HG02970 (cell line): ENCODE results near the gene MIB1.
A peak's percentile ranks its signal among the peaks of the same experiment; 100 is the strongest.
"Not testable (repeated sequence)": the region's sequence is repeated elsewhere in the genome, so short reads cannot be mapped to it uniquely, and the experiment has no call there.

Experiments used
- ATAC-seq: cut with Tn5 transposase; IDR thresholded peaks from one replicate; pipeline ENCODE4 v1.9.1; 2021; ENCODE audit warnings: mild to moderate bottlenecking, moderate library complexity, moderate number of reproducible peaks; ENCODE audit not compliant: unreplicated experiment, low FRiP score

Gene MIB1

DNA sequence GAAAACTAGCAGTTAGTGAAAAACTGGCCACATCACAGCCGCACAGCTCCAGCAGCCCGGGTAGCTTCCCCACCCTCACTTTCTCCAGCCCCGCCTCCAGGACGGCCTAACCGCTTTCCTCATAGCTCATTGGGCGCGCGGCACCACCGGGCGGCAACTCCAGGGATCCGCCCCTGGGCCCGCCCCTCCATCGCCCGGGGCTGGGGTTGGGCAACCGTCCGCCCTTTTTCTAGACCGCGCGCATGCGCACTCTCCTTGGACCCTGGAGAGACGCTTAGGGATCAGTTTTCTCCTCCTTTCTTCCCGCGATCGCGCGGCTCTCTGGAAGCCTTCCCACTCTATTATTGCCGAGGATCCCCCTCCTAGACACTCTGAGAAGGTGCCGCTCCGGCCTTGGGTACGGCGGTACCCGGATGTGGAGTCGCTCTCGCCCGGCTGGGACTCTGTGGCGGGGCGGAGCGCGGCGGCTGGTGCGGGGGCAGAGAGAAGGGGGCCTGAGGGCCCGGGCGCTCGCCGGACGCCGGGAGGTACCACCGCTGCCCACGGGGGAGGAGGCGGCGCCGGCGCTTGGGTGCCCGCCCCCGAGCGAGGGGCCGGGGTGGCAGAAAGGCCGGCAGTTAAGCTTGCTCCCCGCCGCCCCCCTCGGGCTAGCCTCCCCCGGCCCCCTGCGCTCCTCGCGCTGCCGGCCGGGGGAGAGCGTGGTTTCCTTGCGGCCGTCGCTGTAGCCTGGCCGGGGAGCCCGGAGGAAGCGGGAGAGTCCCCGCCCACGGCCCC lies at the start of gene MIB1:
TSS of gene MIB1 (plus strand) at position 255 of the 774 bp plus-strand sequence. CDS start 792 bp downstream, outside the sequence.
- peak; percentile 97 for ATAC-seq

- ATAC-seq = no peak
Observed at GRCh38 chr18:21693322-21693721, 47.3 kb upstream of the MIB1 start.

DNA sequence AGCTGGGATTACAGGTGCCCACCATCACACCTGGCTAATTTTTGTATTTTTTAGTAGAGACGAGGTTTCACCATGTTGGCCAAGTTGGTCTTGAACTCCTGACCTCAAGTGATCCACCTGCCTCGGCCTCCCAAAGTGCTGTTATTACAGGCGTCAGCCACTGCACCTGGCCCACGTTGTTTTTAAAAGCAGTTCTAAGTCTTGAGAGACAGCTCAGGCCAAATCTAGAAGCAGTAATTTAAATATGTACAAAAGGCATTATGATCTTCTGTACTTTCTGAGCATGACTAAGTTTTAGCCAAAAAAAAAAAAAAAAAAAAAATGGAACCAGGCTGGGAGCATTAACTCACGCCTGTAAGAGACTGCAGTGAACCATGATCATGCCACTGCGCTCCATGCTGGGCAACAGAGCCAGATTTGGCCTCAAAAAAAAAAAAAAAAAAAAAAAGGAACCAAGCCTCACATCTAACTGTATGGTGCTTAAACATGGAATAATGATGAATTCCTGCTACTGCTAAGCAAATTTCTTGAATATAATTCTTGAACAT lies 40.0 kb upstream of the MIB1 start:
- ATAC-seq = no peak

- no peak for ATAC-seq
Observed at GRCh38 chr18:21701621-21702020, 39.0 kb upstream of the MIB1 start.

DNA sequence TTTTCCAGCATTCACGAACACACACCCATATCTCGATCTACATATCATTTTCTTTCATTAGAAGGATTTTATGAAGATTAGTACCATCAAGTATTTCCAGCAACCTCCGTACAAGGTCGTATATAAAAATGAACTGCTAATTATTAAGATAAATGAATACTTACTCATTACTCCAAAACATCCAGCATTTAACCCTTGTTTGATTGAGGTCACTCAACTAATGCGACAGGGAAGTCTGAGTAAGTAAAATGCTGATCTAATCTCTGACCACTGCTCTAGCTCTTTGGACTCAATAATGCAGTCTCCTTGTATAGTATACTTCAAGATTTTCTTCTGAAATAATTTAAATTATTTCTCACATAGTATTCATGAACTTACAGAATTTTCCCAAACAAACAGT lies 38.0 kb upstream of the MIB1 start:
- no peak for ATAC-seq

- ATAC-seq = no peak
Observed at GRCh38 chr18:21703241-21703820, 37.3 kb upstream of the MIB1 start.

DNA sequence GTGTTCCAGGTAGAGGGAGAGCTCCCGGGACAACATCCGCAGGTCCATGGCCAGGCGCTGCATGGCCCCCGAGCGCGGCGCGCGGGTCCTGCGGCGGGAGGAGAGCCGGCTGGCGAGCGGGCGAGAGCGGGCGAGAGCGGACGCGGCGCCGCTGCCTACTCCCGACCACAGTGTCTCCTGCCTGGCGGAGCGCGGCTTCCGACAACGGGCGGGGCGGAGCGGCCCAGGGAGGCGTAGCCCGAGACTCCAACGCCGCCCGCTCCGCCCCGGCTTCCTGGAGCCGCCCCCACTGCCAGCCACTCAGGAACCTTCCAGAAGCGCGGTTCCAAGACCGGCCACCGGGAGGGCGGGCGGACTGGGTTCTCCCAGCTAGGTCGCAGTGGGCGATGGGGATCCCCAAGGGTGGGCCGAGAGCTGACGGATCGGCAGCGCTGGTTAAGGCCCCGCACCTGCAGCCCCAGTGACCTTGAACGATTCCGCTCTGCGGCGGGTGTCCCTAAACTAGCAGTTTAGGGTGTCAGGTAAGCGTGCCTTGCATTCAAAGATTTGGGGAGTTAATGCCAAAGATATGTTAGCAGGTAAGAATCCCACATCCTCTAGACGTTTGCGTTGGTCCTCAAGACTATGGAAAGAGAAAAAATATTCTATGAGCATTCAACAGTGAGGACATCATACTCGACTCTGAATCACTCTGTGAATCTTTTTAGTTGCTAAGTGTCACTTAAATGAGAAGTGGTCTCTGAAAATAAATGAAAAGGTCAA lies 35.8 kb upstream of the MIB1 start, which contains the start of gene ABHD3:
TSS of gene ABHD3 (minus strand) at position 172 of the 762 bp plus-strand sequence. CDS start at position 63, 109 bp downstream.
- ATAC-seq = peak; percentile 96

- no peak for ATAC-seq
Observed at GRCh38 chr18:21706386-21706865, 34.2 kb upstream of the MIB1 start.

DNA sequence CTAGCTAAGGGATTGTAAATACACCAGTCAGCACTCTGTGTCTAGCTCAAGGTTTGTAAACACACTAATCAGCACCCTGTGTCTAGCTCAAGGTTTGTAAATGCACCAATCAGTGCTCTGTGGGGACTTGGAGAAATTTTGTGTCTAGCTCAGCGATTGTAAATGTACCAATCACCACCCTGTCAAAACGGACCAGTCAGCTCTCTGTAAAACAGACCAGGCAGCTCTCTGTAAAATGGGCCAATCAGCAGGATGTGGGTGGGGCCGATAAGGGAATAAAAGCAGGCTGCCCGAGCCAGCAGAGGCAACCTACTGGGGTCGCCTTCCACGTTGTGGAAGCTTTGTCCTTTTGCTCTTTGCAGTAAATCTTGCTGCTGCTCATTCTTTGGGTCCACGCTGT lies 33.5 kb upstream of the MIB1 start:
- not testable (repeated sequence) for ATAC-seq

DNA sequence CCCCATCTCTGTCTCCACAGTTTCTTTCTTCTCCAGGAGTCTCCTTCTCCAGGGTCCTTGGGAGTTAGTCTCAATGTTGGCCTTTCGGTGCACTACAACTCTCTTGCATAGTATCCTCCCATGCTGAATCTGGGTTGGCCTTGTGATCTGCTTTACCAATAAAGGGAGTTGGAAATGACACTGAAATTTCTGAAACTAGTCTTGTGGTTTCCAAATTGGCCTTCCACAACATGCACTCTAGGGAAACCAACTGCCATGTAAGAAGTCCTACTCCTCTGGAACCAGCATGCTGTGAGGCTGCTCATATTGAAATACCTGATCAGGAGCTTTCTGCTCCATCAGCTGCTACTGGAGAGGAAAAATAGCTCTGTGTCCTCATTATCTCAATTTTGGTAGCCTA lies 26.1 kb upstream of the MIB1 start:
- no peak for ATAC-seq

DNA sequence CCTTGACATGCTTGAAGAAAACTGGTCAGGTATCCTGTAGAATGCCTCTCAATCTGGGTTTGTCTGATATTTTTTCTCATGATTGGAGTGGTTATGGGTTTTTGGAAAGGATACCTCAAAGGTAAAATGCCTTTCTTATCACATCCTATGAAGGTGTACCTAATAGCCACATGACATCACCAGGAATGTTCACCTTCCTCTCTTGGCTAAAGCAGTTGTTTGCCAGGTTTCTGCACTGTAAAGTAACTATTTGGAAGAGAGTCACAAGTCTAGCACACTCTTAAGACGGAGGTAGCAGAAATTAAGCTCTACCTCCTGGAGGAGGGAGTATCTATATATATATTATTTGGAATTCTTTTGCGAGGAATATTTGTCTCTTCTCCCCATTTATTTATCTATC lies 17.9 kb upstream of the MIB1 start:
- no peak for ATAC-seq

DNA sequence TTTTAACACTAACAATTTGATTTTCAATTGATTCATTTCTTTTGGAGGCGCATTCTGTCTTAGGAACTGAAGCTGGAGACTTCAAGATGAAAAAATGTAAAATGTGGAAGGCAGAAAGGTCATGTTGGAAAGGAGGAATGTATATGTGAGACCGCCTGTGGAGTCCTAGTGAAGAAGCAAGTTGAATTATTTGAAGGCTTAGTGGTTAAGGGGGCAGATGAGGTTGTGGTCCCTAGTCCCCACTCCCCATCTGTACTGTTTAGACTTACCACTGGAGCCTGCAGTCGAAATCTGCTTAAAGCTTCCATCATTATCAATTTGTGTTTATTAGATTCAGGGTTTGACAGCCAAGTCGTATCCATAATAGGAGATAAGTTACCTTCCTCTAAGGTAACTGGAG lies 15.4 kb upstream of the MIB1 start:
- no peak for ATAC-seq

- no peak for ATAC-seq
Observed at GRCh38 chr18:21727702-21728101, 12.9 kb upstream of the MIB1 start.

DNA sequence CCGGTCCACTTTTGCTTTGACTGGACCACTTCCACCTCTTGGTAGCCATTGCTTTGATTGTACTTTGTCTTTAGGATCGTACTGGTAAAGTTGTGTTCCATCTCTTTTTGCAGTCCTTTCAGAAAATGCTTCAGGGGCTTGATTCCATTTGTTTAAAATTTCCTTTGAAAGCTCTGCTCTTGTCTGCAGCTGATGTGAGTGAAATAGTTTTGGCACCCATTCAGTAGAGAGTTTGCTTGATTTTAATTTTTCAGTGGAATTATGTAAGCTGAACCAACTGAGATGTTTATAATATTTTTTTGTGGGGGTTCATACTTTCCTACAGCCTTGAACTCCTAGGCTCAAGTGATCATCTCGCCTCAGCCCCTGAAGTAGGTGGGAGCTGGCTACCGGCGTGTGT lies 7.6 kb upstream of the MIB1 start:
- no peak for ATAC-seq

GRCh38 chr18:21735452-21736015 lies 5.1 kb upstream of the MIB1 start:
- ATAC-seq = no peak

DNA sequence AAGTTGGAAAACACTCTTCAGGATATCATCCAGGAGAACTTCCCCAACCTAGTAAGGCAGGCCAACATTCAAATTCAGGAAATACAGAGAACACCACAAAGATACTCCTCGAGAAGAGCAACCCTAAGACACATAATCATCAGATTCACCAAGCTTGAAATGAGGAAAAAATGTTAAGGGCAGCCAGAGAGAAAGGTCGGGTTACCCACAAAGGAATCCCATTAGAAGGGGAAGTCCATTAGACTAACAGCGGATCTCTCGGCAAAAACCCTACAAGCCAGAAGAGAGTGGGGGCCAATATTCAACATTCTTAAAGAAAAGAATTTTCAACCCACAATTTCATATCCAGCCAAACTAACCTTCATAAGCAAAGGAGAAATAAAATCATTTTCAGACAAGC lies 3.7 kb upstream of the MIB1 start:
- not testable (repeated sequence) for ATAC-seq

GRCh38 chr18:21739604-21740537 lies 721 bp upstream of the MIB1 start:
- ATAC-seq = peak; percentile 5

- no peak for ATAC-seq
Observed at GRCh38 chr18:21741312-21741561, 645 bp downstream of the MIB1 start.

GRCh38 chr18:21741562-21742314 lies 1.1 kb downstream of the MIB1 start:
- ATAC-seq = peak; percentile 25
